UCSD-AML1 (cell line): ENCODE data around the gene CCL17.
"Not testable (repeated sequence)": the region's sequence is repeated elsewhere in the genome, so short reads cannot be mapped to it uniquely, and the experiment has no call there.

ENCODE experiments used
- DNase-seq: peaks from one replicate; lab custom pipeline; 2025; ENCODE audit not compliant: unreplicated experiment; lab: John Stamatoyannopoulos, UW

CCL17 gene

GRCh38 chr16:57403965-57404817 is at the start of gene CCL17:
Gene CCL17 (plus strand): TSS chr16:57404767. CDS start chr16:57413933, 9,166 bp downstream.
- no peak for DNase-seq

- DNase-seq = no peak
Measured at GRCh38 chr16:57355898-57356414, 48.6 kb upstream of the CCL17 start.

GRCh38 chr16:57356547-57356946 is 48.0 kb upstream of the CCL17 start:
- no peak for DNase-seq

- peak; percentile 67 for DNase-seq
Measured at GRCh38 chr16:57357330-57358085, 47.1 kb upstream of the CCL17 start.

GRCh38 chr16:57358086-57358420 is 46.5 kb upstream of the CCL17 start:
- DNase-seq = no peak

- DNase-seq = no peak
Measured at GRCh38 chr16:57358527-57359095, 46.0 kb upstream of the CCL17 start, which contains the start of gene CCL22. Gene CCL22 (plus strand): TSS chr16:57358783. CDS start chr16:57358817, 34 bp downstream.

- DNase-seq = no peak
Measured at GRCh38 chr16:57360321-57360935, 44.1 kb upstream of the CCL17 start.

GRCh38 chr16:57361404-57361803 is 43.2 kb upstream of the CCL17 start:
- DNase-seq = no peak

GRCh38 chr16:57364143-57364542 is 40.4 kb upstream of the CCL17 start:
- DNase-seq = no peak

- no peak for DNase-seq
Measured at GRCh38 chr16:57366544-57367040, 38.0 kb upstream of the CCL17 start.

GRCh38 chr16:57367116-57367752 is 37.3 kb upstream of the CCL17 start:
- no peak for DNase-seq

GRCh38 chr16:57371494-57372371 is 32.8 kb upstream of the CCL17 start:
- no peak for DNase-seq

- DNase-seq = no peak
Measured at GRCh38 chr16:57372372-57373116, 32.0 kb upstream of the CCL17 start, which contains the start of gene CX3CL1. Gene CX3CL1 (plus strand): TSS chr16:57372490. CDS start chr16:57372569, 79 bp downstream.

GRCh38 chr16:57373117-57373947 is 31.2 kb upstream of the CCL17 start:
- DNase-seq = no peak

- no peak for DNase-seq
Measured at GRCh38 chr16:57374067-57374534, 30.5 kb upstream of the CCL17 start.

- DNase-seq = not testable (repeated sequence)
Measured at GRCh38 chr16:57374925-57375465, 29.6 kb upstream of the CCL17 start.

GRCh38 chr16:57376313-57376818 is 28.2 kb upstream of the CCL17 start:
- no peak for DNase-seq
